ENCODE measurements around the gene KDM4D.

DNA sequence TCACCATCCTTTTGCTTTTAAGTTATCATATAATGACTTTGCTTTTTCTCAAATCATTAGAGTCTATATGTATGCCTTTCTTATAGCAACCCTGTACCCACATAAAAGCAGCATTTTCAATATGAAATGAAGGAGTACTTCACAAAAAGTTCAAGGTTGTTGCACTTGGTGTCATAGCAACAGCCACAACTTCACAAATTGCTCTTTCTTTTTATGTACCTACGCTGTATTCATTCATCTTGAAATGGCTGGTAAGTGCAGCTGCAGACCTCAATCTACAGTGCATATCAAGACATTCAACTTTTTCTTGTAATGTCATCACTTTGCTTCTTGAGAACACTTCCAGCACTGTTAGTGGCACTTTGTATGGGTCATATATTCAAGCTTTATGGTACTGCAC lies 18.8 kb upstream of the KDM4D start:
- TF ChIP-seq RCOR1 (IDR thresholded peaks at IDR 0.05; ENCODE audit: insufficient replicate concordance, low read length): no peak
- TF ChIP-seq, protein P1, sequence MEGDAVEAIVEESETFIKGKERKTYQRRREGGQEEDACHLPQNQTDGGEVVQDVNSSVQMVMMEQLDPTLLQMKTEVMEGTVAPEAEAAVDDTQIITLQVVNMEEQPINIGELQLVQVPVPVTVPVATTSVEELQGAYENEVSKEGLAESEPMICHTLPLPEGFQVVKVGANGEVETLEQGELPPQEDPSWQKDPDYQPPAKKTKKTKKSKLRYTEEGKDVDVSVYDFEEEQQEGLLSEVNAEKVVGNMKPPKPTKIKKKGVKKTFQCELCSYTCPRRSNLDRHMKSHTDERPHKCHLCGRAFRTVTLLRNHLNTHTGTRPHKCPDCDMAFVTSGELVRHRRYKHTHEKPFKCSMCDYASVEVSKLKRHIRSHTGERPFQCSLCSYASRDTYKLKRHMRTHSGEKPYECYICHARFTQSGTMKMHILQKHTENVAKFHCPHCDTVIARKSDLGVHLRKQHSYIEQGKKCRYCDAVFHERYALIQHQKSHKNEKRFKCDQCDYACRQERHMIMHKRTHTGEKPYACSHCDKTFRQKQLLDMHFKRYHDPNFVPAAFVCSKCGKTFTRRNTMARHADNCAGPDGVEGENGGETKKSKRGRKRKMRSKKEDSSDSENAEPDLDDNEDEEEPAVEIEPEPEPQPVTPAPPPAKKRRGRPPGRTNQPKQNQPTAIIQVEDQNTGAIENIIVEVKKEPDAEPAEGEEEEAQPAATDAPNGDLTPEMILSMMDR (conservative IDR thresholded peaks at IDR 0.05; ENCODE audit: low read depth, low read length): no peak
- no peak for TF ChIP-seq POLR2A (IDR thresholded peaks at IDR 0.05; ENCODE audit: low read depth, low read length)
- no peak for TF ChIP-seq SMC3 (IDR thresholded peaks at IDR 0.05; ENCODE audit: low read depth, low read length)
- TF ChIP-seq MAZ (IDR thresholded peaks at IDR 0.05; ENCODE audit: borderline replicate concordance, low read depth, low read length): no peak
- no peak for TF ChIP-seq MAFK (IDR thresholded peaks at IDR 0.05; ENCODE audit: low read depth, low read length)
- TF ChIP-seq RFX5 (IDR thresholded peaks at IDR 0.05; ENCODE audit: low read depth, low read length): no peak
